ENCODE results near the gene PCDH1.

PCDH1 gene

GRCh38 chr5:141814064-141814964, 63.9 kb downstream of the PCDH1 start:
- DNase-seq (ENCODE audit: extremely low read depth in 1 of 2, low read depth in 1 of 2): peak; percentile 17 to 18

DNA sequence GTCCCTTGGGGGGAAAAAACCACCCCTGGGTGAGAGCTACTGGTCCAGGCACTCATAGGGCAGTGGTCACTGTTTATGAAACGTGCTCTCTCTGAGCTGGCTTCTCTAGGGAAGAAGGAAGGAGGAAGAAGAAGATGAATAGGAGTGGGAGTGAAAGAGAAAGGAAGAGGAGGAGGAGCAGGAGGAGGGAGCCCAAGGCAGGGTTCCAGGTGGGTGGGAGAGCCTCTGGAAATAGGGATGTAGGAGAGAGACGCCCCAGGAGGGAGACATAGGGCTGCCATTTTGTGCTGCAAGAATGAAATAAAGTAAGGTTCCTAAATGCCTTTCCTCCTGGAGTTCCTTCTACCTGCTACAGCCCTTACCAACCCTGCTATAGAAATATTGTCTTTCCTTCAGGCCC, 65.7 kb downstream of the PCDH1 start:
- DNase-seq (ENCODE audit: extremely low read depth in 1 of 2, low read depth in 1 of 2): no peak

GRCh38 chr5:141811287-141812155, 66.7 kb downstream of the PCDH1 start:
- peak in 1 of 2 donors; percentile 5 for DNase-seq (ENCODE audit: extremely low read depth in 1 of 2, low read depth in 1 of 2)

DNA sequence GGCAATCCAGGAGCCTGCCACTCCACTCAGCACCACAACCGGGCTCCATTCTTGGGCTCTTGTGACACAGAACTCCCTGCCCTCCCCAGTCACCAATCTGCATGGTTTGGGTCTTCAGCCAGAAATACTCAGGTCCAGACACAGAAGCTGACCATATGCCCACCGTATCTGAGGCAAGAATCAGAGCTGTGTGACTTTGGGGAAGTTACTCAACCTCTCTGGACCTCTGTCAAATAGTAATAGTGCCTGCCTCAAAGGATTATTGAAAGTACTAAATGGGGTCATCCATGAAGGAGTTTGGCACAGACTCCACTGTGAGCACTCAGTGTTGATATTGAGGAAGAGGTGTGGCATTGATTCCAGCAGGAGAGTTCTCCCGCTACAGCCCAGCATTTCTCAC, 67.5 kb downstream of the PCDH1 start:
- no peak for DNase-seq (ENCODE audit: extremely low read depth in 1 of 2, low read depth in 1 of 2)

GRCh38 chr5:141809380-141810096, 68.7 kb downstream of the PCDH1 start:
- no peak for DNase-seq (ENCODE audit: extremely low read depth in 1 of 2, low read depth in 1 of 2)

DNA sequence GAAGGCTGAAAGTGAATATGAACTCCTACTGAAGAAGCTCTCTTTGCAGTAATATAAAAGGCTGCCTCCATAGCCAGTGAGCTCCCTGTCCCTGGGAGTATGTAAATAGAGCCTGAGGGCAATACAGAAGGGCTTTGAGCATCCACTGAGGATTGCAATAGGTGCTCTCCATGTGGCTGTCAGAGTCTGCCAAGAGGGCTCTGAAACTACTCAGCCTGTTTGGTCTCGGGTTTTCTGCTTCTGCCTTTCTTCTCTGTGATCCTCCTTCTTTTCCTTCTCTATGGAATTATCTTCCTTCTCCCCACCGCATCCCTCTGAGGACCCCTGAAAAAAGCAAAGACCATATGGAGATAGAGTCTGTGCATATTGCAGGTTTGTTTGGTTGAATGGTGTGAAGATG, 69.4 kb downstream of the PCDH1 start:
- DNase-seq (ENCODE audit: extremely low read depth in 1 of 2, low read depth in 1 of 2): no peak

DNA sequence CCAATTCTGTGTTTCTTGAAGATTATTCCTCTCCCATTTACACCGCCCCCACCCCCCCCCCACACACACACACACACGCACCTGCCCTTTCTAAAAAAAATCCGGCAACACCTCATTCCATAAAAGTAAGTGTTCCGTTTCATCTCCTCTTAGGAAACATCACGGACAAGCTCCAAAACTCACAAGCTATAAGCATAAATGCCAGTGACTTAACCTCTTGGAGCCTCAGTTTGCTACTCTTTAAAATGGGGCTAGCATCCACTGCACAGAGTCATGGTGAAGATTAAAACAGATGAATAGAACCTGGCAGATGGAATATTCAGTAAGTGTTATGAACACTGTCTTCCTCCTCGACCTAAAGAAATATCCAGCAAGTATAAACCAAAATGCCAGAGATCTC, 70.5 kb downstream of the PCDH1 start:
- DNase-seq (ENCODE audit: extremely low read depth in 1 of 2, low read depth in 1 of 2): no peak

DNA sequence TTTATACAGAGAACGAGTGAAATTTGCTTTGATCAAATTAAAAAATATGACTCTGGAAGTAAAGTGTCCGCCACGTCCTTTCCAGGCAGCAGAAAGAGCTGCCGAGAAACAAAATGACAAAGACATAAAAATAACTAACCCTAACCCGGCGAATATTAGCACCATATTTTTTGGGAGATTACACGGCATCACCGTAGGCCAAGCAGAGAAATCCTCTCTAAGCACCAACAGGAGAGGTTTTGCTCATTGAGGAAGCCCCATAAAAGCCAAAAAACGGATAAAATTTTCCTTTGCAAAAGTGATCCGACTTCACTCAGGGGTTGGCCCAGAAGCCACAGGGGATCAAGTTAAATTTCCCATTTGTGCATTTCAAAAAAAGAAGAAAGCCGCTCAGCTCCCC, 70.9 kb downstream of the PCDH1 start:
- DNase-seq (ENCODE audit: extremely low read depth in 1 of 2, low read depth in 1 of 2): no peak

GRCh38 chr5:141806626-141807025, 71.6 kb downstream of the PCDH1 start:
- DNase-seq (ENCODE audit: extremely low read depth in 1 of 2, low read depth in 1 of 2): no peak

DNA sequence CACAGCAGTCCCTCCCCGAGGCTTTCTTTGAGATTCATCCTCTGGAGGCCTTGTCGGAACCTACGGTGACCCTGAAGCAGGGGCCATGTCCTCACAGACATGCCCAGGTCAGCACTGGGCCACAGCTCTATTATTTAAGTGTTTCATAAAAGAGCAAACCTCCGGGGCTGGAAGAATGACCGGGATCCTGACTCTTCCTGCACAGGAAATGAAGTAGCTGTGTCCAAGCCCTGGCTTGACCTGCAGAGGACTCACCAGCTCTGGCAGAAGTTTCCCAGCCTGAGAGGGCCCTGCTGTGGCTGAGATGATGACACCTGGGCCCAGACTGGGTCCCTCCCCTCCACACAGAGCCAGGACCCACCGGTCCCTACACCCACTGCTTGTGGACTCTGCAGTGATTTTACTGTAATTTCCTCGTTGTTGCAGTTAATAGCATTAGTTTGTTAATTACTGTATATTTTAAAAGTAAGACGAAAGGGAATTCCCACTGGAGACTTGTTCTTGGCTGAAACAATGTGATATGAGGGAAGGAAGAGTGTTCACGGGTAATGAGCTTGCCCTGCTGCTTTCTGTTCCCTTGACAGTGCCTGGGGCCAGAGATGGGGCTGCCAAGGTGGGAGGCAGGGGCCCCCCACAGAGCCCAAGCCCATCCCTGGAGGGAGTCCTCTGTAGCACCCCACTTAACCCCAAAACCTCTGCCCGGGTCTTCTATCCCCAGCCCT, 72.2 kb downstream of the PCDH1 start:
- DNase-seq (ENCODE audit: extremely low read depth in 1 of 2, low read depth in 1 of 2): no peak

DNA sequence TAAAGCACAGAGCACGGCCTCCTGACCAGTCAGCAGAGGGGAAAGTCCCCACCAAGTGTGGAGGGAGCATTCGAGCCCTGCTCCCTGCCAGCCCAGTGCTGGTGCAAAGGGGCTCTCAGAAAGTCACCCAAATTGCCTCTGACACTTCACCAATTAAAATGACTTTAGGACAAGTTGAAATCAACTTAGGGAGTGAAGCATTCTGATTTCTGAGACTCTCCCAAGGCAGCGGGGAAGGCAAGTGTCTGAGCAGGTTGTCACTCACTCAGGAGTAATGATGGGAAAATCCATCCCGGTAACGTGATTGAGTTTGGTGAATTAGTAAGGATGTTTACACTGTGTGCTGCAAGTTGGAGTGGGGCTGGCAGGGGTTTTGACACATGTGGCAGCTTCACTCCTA, 73.7 kb downstream of the PCDH1 start:
- no peak for DNase-seq (ENCODE audit: extremely low read depth in 1 of 2, low read depth in 1 of 2)

Measured in stimulated activated CD8-positive, alpha-beta memory T cell treated with anti-CD3 and anti-CD28 coated beads, Interleukin-7, amount 100 ng/mL, for 48 hours (primary cell).